ENCODE results near the gene MEI1. TPM values are rescaled to one million over a fixed set of nuclear protein-coding genes. Genes with fewer than 3 reads are reported as not detected.
"Not testable (repeated sequence)": the region's sequence is repeated elsewhere in the genome, so short reads cannot be mapped to it uniquely, and the experiment has no call there.

The MEI1 gene
- total RNA-seq (2014; rRNA removed; shearing (Covaris generic)): not detected in 2 replicates

- DNase-seq (ENCODE audit: low read depth): peak; percentile 59
These were observed at the start of gene MEI1 for GRCh38 chr22:41699264-41700107. Gene MEI1 (plus strand): TSS chr22:41699503. CDS start chr22:41699539, 36 bp downstream.

GRCh38 chr22:41650229-41650628 lies 49.1 kb upstream of the MEI1 start:
- DNase-seq (ENCODE audit: low read depth): no peak

- DNase-seq (ENCODE audit: low read depth): no peak
These were observed 48.5 kb upstream of the MEI1 start for GRCh38 chr22:41650821-41651220.

- no peak for DNase-seq (ENCODE audit: low read depth)
These were observed 45.0 kb upstream of the MEI1 start for GRCh38 chr22:41654322-41654721.

- DNase-seq (ENCODE audit: low read depth): no peak
These were observed 42.7 kb upstream of the MEI1 start for GRCh38 chr22:41656556-41656955.

GRCh38 chr22:41657709-41658108 lies 41.6 kb upstream of the MEI1 start:
- no peak for DNase-seq (ENCODE audit: low read depth)

GRCh38 chr22:41658869-41659268 lies 40.4 kb upstream of the MEI1 start:
- DNase-seq (ENCODE audit: low read depth): no peak

- DNase-seq (ENCODE audit: low read depth): no peak
These were observed 39.4 kb upstream of the MEI1 start for GRCh38 chr22:41659941-41660340.

- no peak for DNase-seq (ENCODE audit: low read depth)
These were observed 38.9 kb upstream of the MEI1 start for GRCh38 chr22:41660416-41660815.

- no peak for DNase-seq (ENCODE audit: low read depth)
These were observed 38.2 kb upstream of the MEI1 start for GRCh38 chr22:41661088-41661487.

- no peak for DNase-seq (ENCODE audit: low read depth)
These were observed 37.6 kb upstream of the MEI1 start for GRCh38 chr22:41661713-41662112.

- not testable (repeated sequence) for DNase-seq (ENCODE audit: low read depth)
These were observed 35.7 kb upstream of the MEI1 start for GRCh38 chr22:41663594-41663993.

- peak; percentile 26 for DNase-seq (ENCODE audit: low read depth)
These were observed 34.8 kb upstream of the MEI1 start for GRCh38 chr22:41664490-41664889.

GRCh38 chr22:41664951-41665350 lies 34.4 kb upstream of the MEI1 start:
- no peak for DNase-seq (ENCODE audit: low read depth)

- DNase-seq (ENCODE audit: low read depth): peak; percentile 37
These were observed 30.1 kb upstream of the MEI1 start for GRCh38 chr22:41668971-41669911.

- DNase-seq (ENCODE audit: low read depth): not testable (repeated sequence)
These were observed 27.2 kb upstream of the MEI1 start for GRCh38 chr22:41672096-41672495.

- DNase-seq (ENCODE audit: low read depth): no peak
These were observed 26.4 kb upstream of the MEI1 start for GRCh38 chr22:41672780-41673509.

GRCh38 chr22:41674846-41675340 lies 24.4 kb upstream of the MEI1 start:
- DNase-seq (ENCODE audit: low read depth): no peak

- DNase-seq (ENCODE audit: low read depth): no peak
These were observed 23.2 kb upstream of the MEI1 start for GRCh38 chr22:41676134-41676533.

GRCh38 chr22:41681616-41682015 lies 17.7 kb upstream of the MEI1 start:
- no peak for DNase-seq (ENCODE audit: low read depth)

GRCh38 chr22:41682033-41682807 lies 17.1 kb upstream of the MEI1 start:
- DNase-seq (ENCODE audit: low read depth): peak; percentile 77

All from RPMI7951 (cell line).